Ectodermal cell (in vitro differentiated cells): Measurements from ENCODE around the gene MNX1.

ENCODE experiments used
- H3K27ac ChIP-seq: 2 replicates; pipeline ENCODE4 v1.7.0; 2013; ENCODE audit warnings: mild to moderate bottlenecking, low read depth, low read length; ENCODE audit not compliant: insufficient read depth, poor library complexity, severe bottlenecking
- H3K27me3 ChIP-seq: 2 replicates; pipeline ENCODE4 v1.7.0; 2013; ENCODE audit warnings: mild to moderate bottlenecking, low read length; ENCODE audit not compliant: insufficient read depth, control insufficient read depth, poor library complexity, severe bottlenecking
- H3K36me3 ChIP-seq: one replicate; pipeline ENCODE4 v1.7.0; 2013; ENCODE audit warnings: low read length; ENCODE audit not compliant: control insufficient read depth, insufficient read depth
- H3K4me1 ChIP-seq: one replicate; pipeline ENCODE4 v1.7.0; 2013; ENCODE audit warnings: low read length; ENCODE audit not compliant: control insufficient read depth, insufficient read depth
- H3K4me3 ChIP-seq: 2 replicates; pipeline ENCODE4 v1.7.0; 2013; ENCODE audit warnings: low read depth, low read length, control low read depth; ENCODE audit not compliant: insufficient read depth
- H3K9me3 ChIP-seq: 2 replicates; pipeline ENCODE4 v1.7.0; 2013; ENCODE audit warnings: mild to moderate bottlenecking, low read length, moderate library complexity; ENCODE audit not compliant: control insufficient read depth
- WGBS, 2 experiments: methylation state at CpG; one replicate each; pipeline ENCODE4 v1.1.7; 2013; ENCODE audit warnings: missing lambda C conversion rate in 2 of 2; 5-methylcytosine and 5-hydroxymethylcytosine counted together

The MNX1 gene

GRCh38 chr7:157016352-157017041, 6.0 kb upstream of the MNX1 start:
- Histone ChIP-seq H3K4me3 (no peak overlapping the region), H3K36me3 (no peaks in the 10 kb centered on the region), H3K27ac (no peak overlapping the region), H3K27me3 (peaks cover 100% of the 10 kb centered on the region), H3K9me3 (no peaks in the 10 kb centered on the region), H3K4me1 (peaks cover 11% of the 10 kb centered on the region)
- WGBS, 2 experiments: 4 to 5% methylated on average over 16 of the region's 16 CpGs

GRCh38 chr7:157016024-157016351, 5.5 kb upstream of the MNX1 start:
- no peak overlapping the region for H3K4me3 ChIP-seq
- no peaks in the 10 kb centered on the region for H3K36me3 ChIP-seq
- WGBS, 2 experiments: 3% methylated on average over 10 to 11 of the region's 11 CpGs
- no peak overlapping the region for H3K27ac ChIP-seq
- peaks cover 9% of the 10 kb centered on the region for H3K4me1 ChIP-seq
- H3K9me3 ChIP-seq: no peaks in the 10 kb centered on the region
- H3K27me3 ChIP-seq: peaks cover 100% of the 10 kb centered on the region

GRCh38 chr7:157014635-157015555, 4.4 kb upstream of the MNX1 start:
- Histone ChIP-seq H3K27me3 (peaks cover 100% of the 10 kb centered on the region), H3K4me1 (peaks cover 6% of the 10 kb centered on the region), H3K27ac (no peak overlapping the region), H3K36me3 (no peaks in the 10 kb centered on the region), H3K4me3 (no peak overlapping the region), H3K9me3 (no peaks in the 10 kb centered on the region)
- 30 to 36% methylated on average over 12 of the region's 12 CpGs for WGBS, 2 experiments

GRCh38 chr7:157013602-157014549, 3.4 kb upstream of the MNX1 start:
- H3K27ac ChIP-seq: no peak overlapping the region
- H3K36me3 ChIP-seq: no peaks in the 10 kb centered on the region
- H3K4me1 ChIP-seq: peaks cover 5% of the 10 kb centered on the region
- H3K27me3 ChIP-seq: peaks cover 99% of the 10 kb centered on the region
- H3K9me3 ChIP-seq: no peaks in the 10 kb centered on the region
- 11 to 22% methylated on average over 13 of the region's 13 CpGs for WGBS, 2 experiments
- H3K4me3 ChIP-seq: no peak overlapping the region

GRCh38 chr7:157013101-157013500, 2.6 kb upstream of the MNX1 start:
- H3K36me3 ChIP-seq: no peaks in the 10 kb centered on the region
- H3K4me3 ChIP-seq: no peak overlapping the region
- no peaks in the 10 kb centered on the region for H3K9me3 ChIP-seq
- no peak overlapping the region for H3K27ac ChIP-seq
- H3K4me1 ChIP-seq: peaks cover 3% of the 10 kb centered on the region
- H3K27me3 ChIP-seq: peaks cover 99% of the 10 kb centered on the region

GRCh38 chr7:157012113-157012547, 1.7 kb upstream of the MNX1 start:
- no peaks in the 10 kb centered on the region for H3K9me3 ChIP-seq
- no peak overlapping the region for H3K4me3 ChIP-seq
- H3K27me3 ChIP-seq: peaks cover 99% of the 10 kb centered on the region
- no peak overlapping the region for H3K27ac ChIP-seq
- no peaks in the 10 kb centered on the region for H3K36me3 ChIP-seq
- 20 to 23% methylated on average over 9 to 10 of the region's 10 CpGs for WGBS, 2 experiments
- H3K4me1 ChIP-seq: peaks cover 3% of the 10 kb centered on the region

- H3K4me1 ChIP-seq: peaks cover 3% of the 10 kb centered on the region
- peaks cover 99% of the 10 kb centered on the region for H3K27me3 ChIP-seq
- WGBS, 2 experiments: 2% methylated on average over 37 of the region's 37 CpGs
- no peaks in the 10 kb centered on the region for H3K36me3 ChIP-seq
- H3K4me3 ChIP-seq: peak overlapping the region; percentile 39
- H3K9me3 ChIP-seq: no peaks in the 10 kb centered on the region
- no peak overlapping the region for H3K27ac ChIP-seq
Measured at GRCh38 chr7:157011333-157012112, 1.1 kb upstream of the MNX1 start.

GRCh38 chr7:157009778-157010587, 480 bp downstream of the MNX1 start:
- H3K36me3 ChIP-seq: no peaks in the 10 kb centered on the region
- no peak overlapping the region for H3K27ac ChIP-seq
- 1% methylated on average over 130 of the region's 130 CpGs for WGBS, 2 experiments
- H3K9me3 ChIP-seq: no peaks in the 10 kb centered on the region
- H3K4me1 ChIP-seq: peaks cover 3% of the 10 kb centered on the region
- H3K27me3 ChIP-seq: peaks cover 99% of the 10 kb centered on the region
- peak overlapping the region; percentile 39 for H3K4me3 ChIP-seq
